Endothelial cell of umbilical vein (primary cell): ENCODE data around the gene TMPRSS9. TPM values are rescaled to one million over a fixed set of nuclear protein-coding genes. Genes with fewer than 3 reads are reported as not detected.
"Not testable (repeated sequence)": the region's sequence is repeated elsewhere in the genome, so short reads cannot be mapped to it uniquely, and the experiment has no call there.

Experiments
- BruUV-seq: library from RNA; stranded (reverse); fragments of 400-500 nt; replicated peaks from 2 replicates; lab custom pipeline; 2021; lab: Mats Ljungman, UMichigan
- CTCF ChIA-PET: fragments of 300-600, 350-600 bp; sonication (Branson Sonifier 250); formaldehyde crosslinking; loops from one replicate; lab custom pipeline; 2021; ENCODE audit warnings: antibody characterized with exemption, inconsistent platforms; lab: Charles Lee
- POLR2A ChIA-PET: fragments of 300-600, 350-600 bp; sonication (Branson Sonifier 250); formaldehyde crosslinking; loops from one replicate; lab custom pipeline; 2021; ENCODE audit warnings: antibody characterized with exemption, inconsistent platforms; lab: Charles Lee
- DNase-seq: peaks from one replicate; pipeline ENCODE4 v3.0.0-alpha.2; 2011; ENCODE audit warnings: low read depth, low spot score
- FAIRE-seq: peaks from 2 replicates; lab custom pipeline; 2011; peaks lifted over from hg19 to GRCh38; lab: Jason Lieb, UNC
- H2AFZ ChIP-seq: 2 replicates; pipeline ENCODE4 v1.6.0; 2012; ENCODE audit warnings: low read depth, low read length, control low read depth, inconsistent platforms
- H3K27ac ChIP-seq: 2 replicates; pipeline ENCODE4 v1.5.1; 2011; ENCODE audit warnings: low read depth, mild to moderate bottlenecking, control low read depth, low read length, moderate library complexity; ENCODE audit not compliant: insufficient read depth
- H3K27me3 ChIP-seq, 2 experiments: 2 replicates each; pipeline versions ENCODE4 v1.6.0 to v1.6.1; 2011; ENCODE audit warnings: low read length in 2 of 2, mixed read lengths in 1 of 2; ENCODE audit not compliant: control insufficient read depth in 2 of 2, insufficient read depth in 2 of 2
- H3K36me3 ChIP-seq, 2 experiments: 2 replicates in 1 of 2; 3 replicates in 1 of 2; pipeline ENCODE4 v1.5.1; 2011; ENCODE audit warnings: low read length in 2 of 2, mild to moderate bottlenecking in 1 of 2, moderate library complexity in 1 of 2; ENCODE audit not compliant: control insufficient read depth in 2 of 2, insufficient read depth in 2 of 2; ENCODE audit errors: extremely low read depth in 1 of 2
- H3K4me1 ChIP-seq: 3 replicates; pipeline ENCODE4 v1.5.1; 2011; ENCODE audit warnings: mild to moderate bottlenecking, low read length; ENCODE audit not compliant: control insufficient read depth, insufficient read depth; ENCODE audit errors: extremely low read depth
- H3K4me2 ChIP-seq: 2 replicates; pipeline ENCODE4 v1.6.1; 2011; ENCODE audit warnings: low read length, control low read depth, mixed read lengths; ENCODE audit not compliant: insufficient read depth
- H3K4me3 ChIP-seq, 3 experiments: fragments of 200-600 bp in 1 of 3; sonication (generic), shearing (Covaris generic) in 1 of 3; replicated peaks in 1 of 3; 2 replicates each; pipeline ENCODE4 v1.5.1; 2011 to 2016; ENCODE audit warnings: control low read depth in 3 of 3, low read length in 3 of 3, mild to moderate bottlenecking in 2 of 3, inconsistent platforms in 1 of 3, low read depth in 1 of 3, moderate library complexity in 1 of 3; ENCODE audit not compliant: insufficient read depth in 1 of 3
- H3K79me2 ChIP-seq: 2 replicates; pipeline ENCODE4 v1.6.0; 2012; ENCODE audit warnings: low read length, inconsistent platforms; ENCODE audit not compliant: control insufficient read depth, insufficient read depth
- H3K9ac ChIP-seq: replicated peaks from 2 replicates; pipeline ENCODE3; 2011; ENCODE audit warnings: low read length, control low read depth; ENCODE audit not compliant: insufficient read depth; ENCODE audit errors: extremely low read depth
- H3K9me1 ChIP-seq: replicated peaks from 3 replicates; pipeline ENCODE4 v1.6.0; 2011; ENCODE audit warnings: mild to moderate bottlenecking, low read length; ENCODE audit not compliant: control insufficient read depth, insufficient read depth; ENCODE audit errors: extremely low read depth
- H3K9me3 ChIP-seq: replicated peaks from 2 replicates; pipeline ENCODE4 v1.5.1; 2012; ENCODE audit warnings: low read length, inconsistent platforms; ENCODE audit not compliant: control insufficient read depth, insufficient read depth
- H4K20me1 ChIP-seq: replicated peaks from 2 replicates; pipeline ENCODE3; 2011; ENCODE audit warnings: mild to moderate bottlenecking, low read length; ENCODE audit not compliant: control insufficient read depth, insufficient read depth; ENCODE audit errors: extremely low read depth
- CTCF ChIP-seq, 2 donors: IDR thresholded peaks; 1 replicate in 1 of 2; 2 replicates in 1 of 2; pipeline ENCODE4 v1.5.1; 2011; ENCODE audit warnings: low read length in 2 of 2, mild to moderate bottlenecking in 2 of 2, moderate library complexity in 2 of 2, control low read depth in 1 of 2, inconsistent platforms in 1 of 2, low read depth in 1 of 2; ENCODE audit not compliant: insufficient read depth in 1 of 2; ENCODE audit errors: extremely low read depth in 1 of 2
- EZH2 ChIP-seq: IDR thresholded peaks from 2 replicates; pipeline ENCODE4 v1.6.1; 2012; ENCODE audit warnings: borderline replicate concordance, low read depth, mild to moderate bottlenecking, moderate library complexity, low read length, inconsistent platforms; ENCODE audit not compliant: severe bottlenecking
- FOS ChIP-seq: IDR thresholded peaks from 2 replicates; pipeline ENCODE4 v1.6.1; 2011; ENCODE audit warnings: mild to moderate bottlenecking, low read length, moderate library complexity, borderline replicate concordance; ENCODE audit not compliant: insufficient read depth
- GATA2 ChIP-seq: IDR thresholded peaks from 2 replicates; pipeline ENCODE4 v1.7.0; 2011; ENCODE audit warnings: low read depth, mild to moderate bottlenecking, moderate library complexity, mixed read lengths, low read length; ENCODE audit not compliant: insufficient read length, insufficient read depth
- JUN ChIP-seq: IDR thresholded peaks from 2 replicates; pipeline ENCODE4 v1.6.1; 2011; ENCODE audit warnings: borderline replicate concordance, low read depth; ENCODE audit not compliant: insufficient read length, insufficient read depth
- MAX ChIP-seq: IDR thresholded peaks from 2 replicates; pipeline ENCODE4 v1.6.1; 2011; ENCODE audit not compliant: insufficient read depth, insufficient read length
- MYC ChIP-seq: IDR thresholded peaks from one replicate; pipeline ENCODE4 v1.6.1; 2011; ENCODE audit warnings: mild to moderate bottlenecking, low read depth, low read length
- POLR2A ChIP-seq: IDR thresholded peaks from 2 replicates; pipeline ENCODE4 v1.6.1; 2012; ENCODE audit warnings: low read depth, mild to moderate bottlenecking, control low read depth, low read length
- POLR2AphosphoS5 ChIP-seq: IDR thresholded peaks from 2 replicates; pipeline ENCODE4 v1.6.1; 2012; ENCODE audit warnings: low read depth, mild to moderate bottlenecking, control low read depth, low read length, moderate library complexity; ENCODE audit not compliant: insufficient read depth
- dilution Hi-C: fragments of 300-500 bp; cut with MboI; formaldehyde crosslinking; loops from one replicate; pipeline ENCODE4 v1.15.0; 2019; ENCODE audit warnings: low sequenced_read_pairs; ENCODE audit not compliant: extremely low pct_ligation_motif_present
- intact Hi-C: fragments of 100-400 bp; cut with micrococcal nuclease; formaldehyde crosslinking; loops from one replicate; pipeline ENCODE4 v1.10.0; 2022
- polyA plus RNA-seq, 4 experiments: library from polyadenylated mRNA; depleted of rRNA in 3 of 4; stranded (reverse) in 3 of 4; unstranded in 1 of 4; fragments of >200 nt; gene quantifications; 2 replicates each; pipeline versions ENCODE4 v1.2.1 to v1.2.3, GENCODE V29; 2011 to 2012; ENCODE audit warnings: missing spikeins in 1 of 4
- total RNA-seq: library from RNA; stranded (reverse); gene quantifications from 2 replicates; pipeline ENCODE4 v1.2.3, GENCODE V29; 2021

The TMPRSS9 gene
- total and polyA plus RNA-seq, 2 donors (not counting 3 experiments of a cell fraction or from before 2014, with no cell fraction given): not detected

GRCh38 chr19:2392366-2392765 lies 32.3 kb downstream of the TMPRSS9 start:
- H3K27ac ChIP-seq: no peak overlapping the region
- H2AFZ ChIP-seq: no peak overlapping the region
- H3K9me3 ChIP-seq: no peaks in the 10 kb centered on the region
- H3K79me2 ChIP-seq: no peaks in the 10 kb centered on the region
- peaks cover 3 to 4% of the 10 kb centered on the region in 2 experiments for H3K27me3 ChIP-seq
- no TSS peak for BruUV-seq
- no peaks in the 10 kb centered on the region for H3K36me3 ChIP-seq
- no peak for DNase-seq
- H3K4me3 ChIP-seq: no peak overlapping the region
- H4K20me1 ChIP-seq: no peaks in the 10 kb centered on the region
- no peak overlapping the region for H3K9ac ChIP-seq
- intact Hi-C loops: loop anchor here (10.0 kb wide), 1 partner anchor 222 kb away; no protein-coding TSS in a partner anchor
- no peaks in the 10 kb centered on the region for H3K9me1 ChIP-seq
- FAIRE-seq: no peak
- no peaks in the 10 kb centered on the region for H3K4me1 ChIP-seq
- dilution Hi-C loops: no loop called here
- TF ChIP-seq CTCF (IDR thresholded peaks at IDR 0.05; ENCODE audit: extremely low read depth in 1 of 2, insufficient read depth in 1 of 2, low read depth in 1 of 2, low read length in 2 of 2) (no peak), FOS (no peak), EZH2 (no peak), MYC (no peak), MAX (no peak), POLR2AphosphoS5 (no peak), GATA2 (no peak), POLR2A (no peak), JUN (no peak)
- CTCF ChIA-PET: interaction anchor here (0.8 to 2.7 kb wide), 14 partner anchors 9 to 245 kb away, joined by 3 to 14 read pairs (median 4); partner anchors contain the start of gene AP3D1
- no peak overlapping the region for H3K4me2 ChIP-seq
- POLR2A ChIA-PET: no interaction called here

- DNase-seq, H3K9me1 ChIP-seq, H3K4me1 ChIP-seq, H4K20me1 ChIP-seq, H3K9ac ChIP-seq, H3K27me3 ChIP-seq, H2AFZ ChIP-seq, BruUV-seq, POLR2A ChIA-PET, H3K4me2 ChIP-seq, dilution Hi-C loops, H3K36me3 ChIP-seq, H3K9me3 ChIP-seq, H3K4me3 ChIP-seq, H3K79me2 ChIP-seq, H3K27ac ChIP-seq, FAIRE-seq: not testable (repeated sequence)
- CTCF ChIA-PET: interaction anchor here (0.8 to 2.7 kb wide), 11 partner anchors 9 to 244 kb away, joined by 3 to 14 read pairs (median 5); partner anchors contain the start of gene AP3D1
- intact Hi-C loops: loop anchor here (10.0 kb wide), 1 partner anchor 222 kb away; no protein-coding TSS in a partner anchor
Measured at GRCh38 chr19:2392899-2393298, 32.8 kb downstream of the TMPRSS9 start.
